Measurements from ENCODE around the gene RNF214.

Gene RNF214

DNA sequence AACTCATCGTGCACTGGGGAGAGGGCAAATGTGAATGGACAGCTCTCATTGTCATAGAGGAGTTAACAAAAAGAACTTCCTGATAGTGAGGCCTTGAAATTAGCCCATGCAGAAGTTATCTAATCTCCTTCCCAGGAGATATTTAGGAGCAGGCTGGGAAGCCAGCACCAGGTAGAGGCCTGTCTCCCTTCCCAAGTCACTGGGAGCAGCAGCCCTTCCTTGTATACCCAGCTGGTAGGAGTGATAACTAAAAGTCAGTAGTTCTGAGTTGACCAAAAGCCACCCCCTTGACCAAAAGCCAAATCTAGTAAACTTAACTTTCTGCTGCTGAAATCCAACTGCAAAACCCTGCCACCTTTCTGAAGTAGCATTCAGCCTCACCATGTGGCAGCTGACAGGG, 57.3 kb downstream of the RNF214 start:
- no peak for DNase-seq

DNA sequence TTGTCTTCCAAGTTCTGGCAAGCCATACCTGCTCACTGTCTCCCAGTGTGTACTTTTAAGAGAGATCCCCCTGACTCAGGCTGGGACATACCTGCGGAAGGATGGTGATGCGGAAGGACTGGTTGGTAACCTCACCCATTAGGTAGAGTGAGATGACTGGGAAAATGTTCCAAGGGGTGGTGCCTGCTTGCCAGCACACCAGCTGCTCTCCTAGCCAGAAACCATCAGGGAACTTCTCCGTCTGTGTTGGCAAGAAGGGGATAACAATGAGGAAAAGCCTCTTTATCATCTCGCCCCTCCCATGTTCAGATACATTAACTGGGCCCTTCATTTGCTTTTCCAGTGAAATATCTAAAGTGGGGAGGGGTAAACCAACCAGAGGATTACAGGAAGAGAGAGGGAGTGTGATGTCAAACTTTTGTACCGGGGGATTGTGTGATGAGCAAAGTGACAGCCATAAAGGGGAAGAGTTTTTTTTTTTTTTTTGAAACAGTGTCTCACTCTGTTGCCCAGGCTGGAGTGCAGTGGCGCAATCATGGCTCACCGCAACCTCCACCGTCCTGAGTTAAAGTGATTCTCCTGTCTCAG, 58.4 kb downstream of the RNF214 start, which contains the start of gene BACE1-AS:
Gene BACE1-AS (plus strand): TSS at position 538 of the 588 bp plus-strand sequence.
- DNase-seq = no peak

DNA sequence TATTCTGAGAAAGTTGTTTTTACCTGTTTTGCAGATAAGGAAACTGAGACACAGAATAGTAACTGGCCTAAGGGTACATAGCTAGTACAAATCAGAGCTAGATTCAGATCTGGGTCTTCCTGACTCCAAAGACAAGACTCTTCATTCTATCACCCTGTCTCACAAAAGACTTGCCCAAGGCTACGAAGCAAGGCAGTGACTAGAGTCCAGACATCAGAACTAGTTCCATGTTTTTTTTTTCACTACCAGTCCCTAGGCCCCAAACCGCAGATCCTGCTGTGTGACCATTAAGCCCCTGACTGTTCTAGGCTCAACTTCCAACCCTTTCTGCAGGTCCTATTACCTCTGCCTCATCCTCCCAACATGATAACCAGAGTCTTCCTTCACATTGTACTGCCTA, 60.1 kb downstream of the RNF214 start:
- DNase-seq = no peak

DNA sequence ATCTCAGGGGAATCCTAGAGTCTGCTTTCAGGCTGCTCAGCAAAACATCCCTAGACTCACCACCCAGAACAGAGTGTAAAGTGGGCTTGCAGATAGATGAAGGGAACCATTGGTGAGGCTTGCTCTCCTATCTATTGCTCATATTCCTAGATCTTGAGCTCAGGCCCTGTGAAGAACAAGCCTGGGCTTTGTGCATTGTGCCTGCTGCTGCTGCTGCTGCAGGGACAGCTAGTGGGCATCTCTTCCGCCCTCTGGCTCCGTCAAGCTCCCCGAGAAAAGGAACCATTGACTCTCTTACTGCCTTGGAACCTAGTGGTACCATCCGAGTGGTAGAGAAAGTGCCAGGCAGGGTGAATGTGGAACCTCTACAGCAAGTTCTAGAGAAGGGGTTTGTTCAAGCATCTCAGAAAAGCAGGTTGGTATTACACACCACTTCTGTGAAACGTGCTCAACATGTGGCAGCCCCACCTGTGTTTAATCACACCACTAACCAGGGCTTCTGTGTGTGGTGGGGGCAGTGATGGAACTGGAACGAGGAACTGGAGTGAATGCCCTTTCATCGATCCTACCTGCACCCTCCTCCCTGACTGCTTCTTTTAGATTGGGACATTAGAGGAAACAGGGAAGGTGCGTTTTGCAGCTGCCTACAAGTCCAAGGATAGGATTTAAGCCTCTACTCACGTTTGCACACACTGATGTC, 63.1 kb downstream of the RNF214 start:
- no peak for DNase-seq

DNA sequence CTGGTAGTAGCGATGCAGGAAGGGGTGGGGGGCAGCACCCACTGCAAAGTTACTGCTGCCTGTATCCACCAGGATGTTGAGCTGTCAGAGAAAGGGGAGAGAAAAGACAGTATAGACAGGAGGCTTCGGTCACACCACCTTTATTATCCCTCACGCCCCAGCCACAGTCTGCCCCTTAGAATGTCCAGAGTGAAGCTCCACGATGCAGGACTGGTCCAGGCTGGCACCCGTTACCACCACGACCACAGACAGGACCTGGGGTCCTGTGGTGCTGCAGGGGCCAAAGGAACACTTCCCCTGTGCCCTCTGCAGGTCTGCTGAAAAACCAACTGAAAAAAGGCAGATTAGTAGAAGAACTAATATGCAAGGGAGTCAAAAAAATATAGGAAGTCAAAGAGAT, 64.4 kb downstream of the RNF214 start:
- DNase-seq = no peak

DNA sequence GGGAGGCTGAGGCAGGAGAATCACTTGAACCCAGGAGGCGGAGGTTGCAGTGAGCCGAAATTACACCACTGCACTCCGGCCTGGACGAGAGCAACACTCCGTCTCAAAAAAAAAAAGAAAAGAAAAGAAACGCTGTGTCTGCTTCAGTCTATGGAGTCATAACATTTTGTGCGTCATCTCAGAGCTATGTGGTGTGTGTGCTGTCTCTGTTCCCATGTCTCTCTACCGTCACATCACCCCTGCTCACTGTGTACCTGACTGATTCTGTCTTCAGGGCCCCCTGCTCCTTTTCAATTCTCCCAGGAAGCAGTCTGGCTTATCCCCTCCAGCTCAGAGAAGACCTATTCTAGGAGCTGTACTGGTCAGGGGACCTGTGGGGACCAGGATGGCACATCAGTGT, 65.7 kb downstream of the RNF214 start:
- DNase-seq = no peak

DNA sequence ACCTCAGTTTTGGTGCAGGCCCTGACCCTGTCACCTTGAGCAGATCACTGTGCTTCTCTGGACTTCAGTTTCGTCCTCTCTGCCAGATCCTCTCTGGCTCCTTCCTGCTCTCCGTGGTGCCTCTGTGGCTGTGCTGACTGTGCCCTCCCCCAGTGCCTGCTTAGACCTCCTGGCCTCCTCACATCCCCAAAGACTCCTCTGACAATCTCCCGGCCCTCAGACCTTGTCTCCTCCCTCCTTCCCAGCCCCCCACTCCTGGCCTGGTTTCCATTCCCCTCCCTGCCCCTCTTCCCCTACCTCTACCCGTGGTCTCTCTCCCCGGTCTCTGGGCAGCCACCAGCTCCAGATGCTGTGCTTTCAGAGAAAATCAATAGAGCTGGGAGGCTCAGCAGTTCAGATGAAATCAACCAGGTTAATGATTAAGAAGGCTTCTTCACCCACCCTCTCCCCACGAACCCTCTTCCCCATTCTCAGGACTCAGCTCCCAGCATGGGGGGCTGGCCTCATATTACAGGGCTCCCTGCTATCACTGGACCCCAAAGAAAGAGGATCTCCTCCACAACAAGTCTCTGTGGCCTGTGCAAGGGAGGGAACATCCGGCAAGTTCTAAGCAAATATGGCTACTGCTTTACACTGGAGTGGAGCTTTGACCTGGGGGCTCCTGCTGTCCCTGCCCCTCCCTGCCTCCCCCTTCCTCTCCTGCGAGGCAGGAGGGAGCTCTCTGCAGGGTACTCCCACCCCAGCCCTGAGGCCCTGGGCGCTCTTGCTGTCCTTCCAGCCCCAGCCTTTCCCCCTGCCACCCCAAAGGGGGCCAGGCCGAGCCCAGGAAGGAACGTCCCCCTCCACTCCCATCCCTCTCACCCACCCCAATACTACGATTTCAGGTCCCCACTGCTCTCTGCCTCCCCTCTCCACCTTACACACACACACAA, 67.1 kb downstream of the RNF214 start:
- DNase-seq = no peak

DNA sequence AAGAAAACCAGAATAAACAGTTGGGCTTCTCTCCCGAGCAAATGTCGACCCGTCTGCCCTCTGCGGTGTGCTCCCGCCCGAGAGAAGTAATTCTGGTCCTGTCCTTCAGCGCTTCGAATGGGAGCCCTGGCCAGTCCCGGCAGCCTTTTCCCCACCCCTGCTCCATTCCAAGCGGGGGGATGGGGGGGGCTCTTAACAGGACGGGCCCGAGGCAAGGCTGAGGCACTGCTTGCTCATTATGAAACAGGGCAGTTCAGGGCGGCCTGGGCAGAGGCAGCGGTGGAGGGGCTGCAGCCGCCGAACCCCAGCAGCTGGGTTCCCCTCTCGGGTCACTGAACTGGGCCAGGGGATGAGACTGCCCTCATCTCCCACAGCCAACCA, 67.8 kb downstream of the RNF214 start:
- no peak for DNase-seq

DNA sequence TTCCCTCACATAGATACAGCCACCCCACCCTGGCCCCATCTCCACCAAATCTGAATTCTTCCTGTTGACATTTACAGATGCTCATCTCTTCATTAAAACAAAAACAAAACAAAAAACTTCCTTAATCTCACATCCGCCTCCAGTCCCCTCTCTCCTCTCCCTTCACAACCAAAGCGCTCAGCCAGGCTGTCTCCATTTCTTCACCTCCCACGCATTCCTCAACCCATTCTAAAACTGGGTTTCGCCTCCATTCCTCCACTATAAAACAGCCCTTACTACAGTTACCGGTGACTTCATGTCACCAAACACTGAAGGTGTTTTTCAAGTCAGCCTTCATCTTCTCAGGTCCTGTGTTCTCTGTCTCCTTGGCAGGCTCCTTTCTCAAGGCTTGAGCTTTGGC, 68.3 kb downstream of the RNF214 start:
- no peak for DNase-seq

DNA sequence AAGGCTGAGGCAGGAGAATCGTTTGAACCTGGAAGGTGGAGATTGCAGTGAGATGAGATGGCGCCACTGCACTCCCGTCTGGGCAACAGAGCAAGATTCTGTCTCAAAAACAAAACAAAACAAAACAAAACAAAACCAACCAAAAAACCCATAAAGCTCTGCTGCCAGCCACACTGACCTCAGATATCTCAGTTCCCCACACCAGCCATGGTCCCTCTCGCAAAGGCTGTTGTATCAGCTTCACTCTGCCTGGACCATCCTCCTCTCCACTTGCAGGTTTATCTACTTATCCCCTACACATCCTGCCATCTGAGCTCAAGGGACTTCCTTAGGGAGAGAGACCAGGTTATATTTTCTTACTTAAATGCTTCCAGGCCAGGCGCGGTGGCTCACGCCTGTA, 69.8 kb downstream of the RNF214 start:
- no peak for DNase-seq

DNA sequence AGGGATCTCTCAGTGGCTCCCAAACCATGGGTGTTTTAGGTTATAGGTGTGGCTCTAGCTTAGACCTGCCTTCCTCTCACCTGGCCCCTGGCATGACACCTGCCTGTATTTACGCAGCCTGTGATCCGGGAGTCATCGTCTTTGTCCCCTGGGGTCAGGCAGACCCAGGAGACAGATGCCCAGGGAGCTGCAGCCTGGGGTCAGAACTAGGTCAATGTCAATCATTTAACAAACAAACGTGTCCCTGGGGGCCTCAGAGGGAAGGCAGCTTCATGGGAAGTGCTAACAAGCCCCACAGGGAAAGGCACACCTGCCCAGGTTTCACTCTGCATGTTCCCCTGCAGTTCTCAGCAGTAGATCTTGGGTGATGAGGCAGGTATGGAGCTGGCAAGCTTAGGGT, 70.6 kb downstream of the RNF214 start:
- no peak for DNase-seq

DNA sequence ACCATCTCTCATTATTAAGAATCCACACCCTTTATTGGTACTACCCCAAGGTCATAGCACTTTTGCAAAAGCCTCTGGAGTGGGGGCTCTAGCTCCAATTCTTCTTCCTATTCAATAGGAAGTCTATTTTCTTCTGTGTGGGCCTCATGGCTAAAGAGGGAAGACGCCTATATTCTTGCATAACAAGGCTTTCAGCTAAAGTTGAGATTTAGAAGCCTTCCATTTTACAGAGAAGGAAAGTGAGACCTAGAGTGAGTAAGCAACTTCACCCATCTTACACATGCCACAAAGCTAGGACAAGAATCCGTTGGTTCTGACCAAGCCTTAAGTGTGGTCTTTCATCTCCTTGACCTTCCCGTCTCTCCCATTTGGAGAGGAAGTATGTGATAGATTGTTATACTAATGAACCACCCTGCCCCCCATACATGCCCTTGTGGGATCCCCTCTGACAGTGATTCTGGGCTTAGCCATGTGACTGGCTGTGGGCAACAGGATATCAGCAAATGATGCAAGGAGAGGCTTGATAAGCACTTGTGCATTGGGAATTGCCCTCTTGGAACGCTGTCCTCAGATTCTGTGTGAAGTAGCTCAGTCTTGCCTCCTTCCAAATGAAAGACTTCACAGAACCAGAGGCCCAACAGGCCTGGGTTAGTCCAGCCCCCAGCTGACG, 71.3 kb downstream of the RNF214 start:
- DNase-seq = no peak

DNA sequence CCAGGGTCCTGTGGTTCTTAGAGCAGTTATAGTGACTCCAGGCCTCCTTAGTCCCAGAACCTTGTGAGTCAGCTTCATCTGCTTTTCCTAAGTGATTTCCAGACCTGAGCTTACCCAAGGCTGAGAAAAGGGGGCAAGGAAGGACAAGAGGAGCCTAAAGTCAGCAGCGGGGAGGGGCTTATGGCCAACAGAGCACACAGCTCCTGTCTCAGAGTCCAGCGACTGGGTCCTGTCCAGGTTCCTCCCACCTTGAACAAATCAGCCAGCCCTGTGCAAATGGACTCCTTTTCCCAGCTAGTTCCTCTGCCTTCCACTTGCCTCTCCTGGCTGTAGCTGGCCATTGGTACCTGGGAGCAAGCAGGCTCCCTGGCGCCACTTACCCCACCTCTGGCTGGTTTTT, 72.7 kb downstream of the RNF214 start:
- no peak for DNase-seq

DNA sequence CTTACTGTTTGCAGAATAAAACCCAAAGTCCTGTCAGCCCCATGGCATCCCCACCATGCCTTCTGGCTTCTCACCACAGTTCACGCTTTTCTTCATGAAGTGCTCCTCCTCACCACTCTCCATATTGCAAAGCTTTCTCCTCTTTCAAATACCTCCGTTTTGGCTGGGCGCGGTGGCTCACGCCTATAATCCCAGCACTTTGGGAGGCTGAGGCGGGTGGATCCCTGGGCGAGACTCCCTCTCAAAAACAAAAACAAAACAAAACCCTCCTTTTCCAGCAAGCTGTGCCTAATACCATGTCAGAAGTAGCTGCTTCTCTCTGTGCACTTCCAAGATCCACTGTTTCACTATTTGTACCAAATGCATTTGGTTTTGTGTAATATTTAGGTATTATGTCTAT, 76.8 kb downstream of the RNF214 start:
- no peak for DNase-seq

DNA sequence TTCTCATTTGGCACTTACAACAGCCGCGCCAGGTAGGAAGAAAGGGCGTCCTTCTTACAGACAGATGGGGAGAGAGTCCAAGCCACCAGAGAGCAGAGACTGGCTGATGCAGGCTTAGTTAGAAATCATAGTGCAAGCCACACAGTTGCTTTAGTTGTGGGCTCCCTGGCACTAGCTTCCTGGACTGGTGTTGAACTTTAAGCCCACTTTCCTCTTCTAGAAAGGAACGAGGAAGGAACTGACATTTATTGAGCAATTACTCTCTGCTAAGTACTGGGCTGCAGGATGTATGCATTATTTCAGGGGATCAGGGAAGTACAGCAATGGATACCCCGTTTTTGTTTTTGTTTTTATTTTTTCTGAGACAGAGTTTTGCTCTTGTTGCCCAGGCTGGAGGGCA, 80.6 kb downstream of the RNF214 start:
- DNase-seq = no peak

DNA sequence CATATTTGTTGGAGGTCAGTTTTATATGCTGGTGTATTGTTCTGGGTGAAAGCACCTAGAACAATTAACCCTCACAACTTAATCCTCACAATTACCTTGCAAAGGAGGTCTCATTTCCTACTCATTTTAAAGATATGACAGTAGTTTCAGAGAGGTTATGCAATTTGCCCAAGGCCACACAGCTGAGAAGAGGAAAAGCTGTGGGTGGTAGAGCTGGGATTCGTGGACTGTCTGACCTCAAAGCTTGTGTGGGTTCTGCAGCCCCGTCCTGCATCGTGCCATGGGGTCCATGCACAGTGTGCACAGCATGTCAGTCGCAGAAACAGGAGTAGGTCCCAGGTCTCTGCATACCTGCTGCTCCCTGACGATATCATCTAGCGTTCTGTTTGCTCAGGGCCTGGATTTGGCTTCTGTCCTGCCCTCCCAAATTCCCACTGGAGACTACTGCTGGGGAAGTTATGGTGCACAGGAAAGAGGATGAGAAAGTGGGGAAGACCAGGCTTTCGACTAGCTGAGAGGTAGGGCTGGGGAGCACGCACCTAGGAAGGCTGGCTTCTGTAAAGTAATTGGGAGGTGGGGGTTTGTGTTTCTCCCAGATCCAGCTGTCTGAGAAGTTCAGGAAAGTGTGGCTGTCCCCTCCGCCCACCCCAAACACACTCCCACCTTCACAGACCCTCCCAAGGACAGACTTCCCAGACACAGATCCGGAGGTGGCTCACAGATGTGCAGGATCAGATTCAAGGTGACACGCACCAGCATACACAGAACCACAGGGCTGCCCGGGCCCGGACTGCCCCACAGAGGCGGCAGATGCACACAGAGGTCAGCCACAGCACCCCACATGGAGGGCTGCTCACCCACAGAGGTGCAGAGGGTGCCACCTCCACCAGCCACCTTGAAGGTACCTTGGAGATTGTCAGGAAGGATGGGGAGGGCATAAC, 81.6 kb downstream of the RNF214 start:
- no peak for DNase-seq

DNA sequence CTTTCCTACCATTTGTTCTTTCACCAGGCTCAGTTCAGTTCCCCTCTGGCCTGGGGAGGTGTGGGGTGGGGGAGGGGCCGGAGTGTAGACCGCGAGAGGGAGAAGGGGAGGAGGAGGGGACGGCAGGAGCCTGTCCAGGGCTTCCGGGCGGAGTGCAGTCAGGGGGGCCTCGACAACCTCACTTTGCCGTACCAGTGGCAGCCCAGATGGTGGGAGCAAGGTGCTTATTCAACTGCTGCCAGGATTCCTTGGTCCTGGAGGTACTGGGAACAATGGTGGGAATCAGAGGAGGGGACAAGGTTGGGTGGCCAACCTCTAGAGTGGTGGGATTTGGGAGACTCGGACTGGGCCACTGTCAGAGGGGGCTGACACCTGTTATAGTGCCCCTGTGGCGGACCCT, 82.4 kb downstream of the RNF214 start:
- no peak for DNase-seq

DNA sequence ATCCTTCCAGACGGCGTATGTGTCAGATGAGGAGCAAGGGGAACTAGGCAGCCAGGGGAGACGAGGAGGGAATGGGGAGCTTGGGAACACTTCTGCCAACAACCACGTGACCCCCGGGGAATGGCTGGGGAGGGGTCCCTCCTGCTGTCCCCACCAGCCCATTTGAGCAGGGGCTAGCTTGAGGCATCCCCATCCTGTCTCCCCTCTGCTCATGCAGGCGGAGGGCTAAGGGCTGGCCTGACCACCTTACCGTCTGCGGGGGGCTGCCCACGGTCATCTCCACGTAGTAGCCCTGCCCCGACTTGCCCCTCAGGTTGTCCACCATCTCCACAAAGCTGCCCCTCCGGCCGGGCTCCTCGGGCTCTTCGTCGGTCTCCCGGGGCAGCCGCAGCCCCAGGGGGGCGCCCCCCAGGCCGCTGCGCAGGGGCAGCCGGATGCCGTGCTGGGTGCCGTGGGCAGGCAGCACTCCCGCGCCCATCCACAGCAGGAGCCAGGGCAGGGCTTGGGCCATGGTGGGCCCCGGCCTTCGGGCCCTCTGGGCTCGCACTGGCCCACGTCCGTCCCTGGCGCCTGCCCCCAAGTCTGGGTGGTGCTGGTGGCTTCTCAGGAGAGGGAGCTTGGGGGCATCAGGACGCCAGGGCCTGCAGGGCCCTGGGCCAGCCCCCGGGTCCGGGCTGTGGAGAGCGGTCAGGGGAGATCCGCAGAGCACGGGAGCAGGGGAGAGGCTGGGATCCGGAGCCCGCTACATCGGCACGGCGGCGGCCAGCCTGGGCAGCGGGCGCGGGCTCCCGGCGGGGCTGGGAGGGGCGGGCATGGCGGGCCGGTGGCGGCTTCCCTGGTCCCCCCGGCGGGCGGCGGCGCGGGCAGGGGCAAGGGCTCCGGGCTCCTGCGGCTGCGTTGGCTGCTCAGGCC, 83.1 kb downstream of the RNF214 start:
- no peak for DNase-seq

DNA sequence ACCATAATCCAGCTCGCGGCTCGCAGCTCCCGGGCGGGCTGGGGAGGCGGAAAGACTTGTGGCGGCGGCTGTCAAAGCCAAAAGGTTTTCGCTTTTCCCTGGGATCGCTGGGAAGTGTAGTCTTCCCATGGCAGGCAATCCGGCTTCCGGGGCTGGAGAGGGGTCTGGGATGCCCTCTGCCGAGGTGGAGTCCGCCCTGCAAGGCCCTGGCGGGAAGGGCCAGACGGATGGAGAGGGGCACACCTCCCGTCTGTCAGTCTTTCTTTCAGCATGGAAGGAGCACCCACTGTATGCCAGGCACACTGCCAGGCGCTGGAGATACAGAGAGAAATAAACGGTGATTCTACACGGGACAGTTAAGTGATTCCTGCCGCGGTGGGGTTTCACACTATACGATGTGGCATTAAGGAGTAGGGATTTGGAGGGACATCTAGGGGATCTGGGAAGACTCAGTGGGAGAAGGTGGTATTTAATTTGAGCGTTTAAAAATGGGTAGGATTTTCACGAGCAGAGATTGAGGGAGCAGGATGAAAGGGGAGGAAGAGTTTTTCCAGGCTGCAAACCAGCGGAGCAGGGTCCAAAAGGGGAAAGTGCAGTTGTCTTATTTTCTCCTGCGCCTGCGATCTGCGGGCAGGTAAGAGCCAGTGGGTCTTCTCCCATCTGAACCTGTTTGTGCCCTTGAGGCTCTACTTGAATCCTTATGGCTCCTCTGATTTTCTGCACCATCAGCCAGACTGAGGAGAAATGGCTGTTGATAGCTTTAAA, 83.9 kb downstream of the RNF214 start, which contains the start of gene BACE1:
Gene BACE1 (minus strand): TSS at position 60 of the 765 bp plus-strand sequence. CDS start 461 bp downstream, outside the sequence.
- no peak for DNase-seq

DNA sequence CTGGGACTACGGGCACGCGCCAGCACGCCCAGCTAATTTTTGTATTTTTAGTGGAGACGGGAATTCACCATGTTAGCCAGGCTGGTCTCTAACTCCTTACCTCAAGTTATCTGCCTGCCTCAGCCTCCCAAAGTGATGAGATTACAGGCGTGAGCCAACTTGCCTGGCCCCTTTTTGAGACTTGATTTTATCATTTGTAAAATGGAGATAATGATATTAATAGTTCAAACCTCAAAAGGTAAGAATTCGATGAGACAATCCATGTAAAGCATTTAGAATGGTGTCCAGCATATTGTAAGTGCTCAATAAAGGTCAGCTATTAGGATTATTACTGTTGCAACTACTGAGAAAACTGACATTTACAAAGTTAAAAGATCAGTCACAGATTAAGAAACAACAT, 86.3 kb downstream of the RNF214 start:
- DNase-seq = no peak
